Measurements from ENCODE around the gene PRPF19.

The PRPF19 gene

GRCh38 chr11:60874421-60875365 lies 31.7 kb downstream of the PRPF19 start:
- no peak for DNase-seq (ENCODE audit: low read depth in 2 of 2)

GRCh38 chr11:60873533-60873932 lies 32.9 kb downstream of the PRPF19 start:
- no peak for DNase-seq (ENCODE audit: low read depth in 2 of 2)

DNA sequence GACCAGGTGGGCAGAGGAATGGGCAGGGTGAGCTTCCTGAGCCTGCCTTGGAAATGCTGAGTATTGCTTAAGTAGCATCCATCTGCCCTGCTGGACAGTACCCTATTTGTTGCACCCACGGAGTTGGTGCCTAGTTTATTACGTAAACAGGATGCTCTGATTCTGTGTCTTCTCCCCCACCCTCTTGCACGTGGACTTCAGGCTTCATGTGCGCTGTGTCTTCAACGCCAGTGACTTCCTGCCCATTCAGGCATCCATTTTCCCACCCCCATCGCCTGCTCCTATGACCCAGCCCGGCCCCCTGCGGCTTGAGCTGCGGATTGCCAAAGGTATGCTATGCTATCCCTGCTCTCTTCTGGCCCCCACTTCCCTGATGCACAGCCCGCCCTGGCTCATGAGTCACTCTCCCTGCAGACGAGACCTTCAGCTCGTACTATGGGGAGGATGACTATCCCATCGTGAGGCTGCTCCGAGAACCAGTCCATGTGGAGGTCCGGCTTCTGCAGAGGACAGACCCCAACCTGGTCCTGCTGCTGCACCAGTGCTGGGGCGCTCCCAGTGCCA lies 33.3 kb downstream of the PRPF19 start:
- DNase-seq (ENCODE audit: low read depth in 2 of 2) = no peak

GRCh38 chr11:60872124-60872960 lies 34.0 kb downstream of the PRPF19 start:
- DNase-seq (ENCODE audit: low read depth in 2 of 2) = no peak

- DNase-seq (ENCODE audit: low read depth in 2 of 2) = no peak
Measured at GRCh38 chr11:60871378-60872061, 34.9 kb downstream of the PRPF19 start.

- DNase-seq (ENCODE audit: low read depth in 2 of 2) = no peak
Measured at GRCh38 chr11:60870733-60871377, 35.5 kb downstream of the PRPF19 start.

DNA sequence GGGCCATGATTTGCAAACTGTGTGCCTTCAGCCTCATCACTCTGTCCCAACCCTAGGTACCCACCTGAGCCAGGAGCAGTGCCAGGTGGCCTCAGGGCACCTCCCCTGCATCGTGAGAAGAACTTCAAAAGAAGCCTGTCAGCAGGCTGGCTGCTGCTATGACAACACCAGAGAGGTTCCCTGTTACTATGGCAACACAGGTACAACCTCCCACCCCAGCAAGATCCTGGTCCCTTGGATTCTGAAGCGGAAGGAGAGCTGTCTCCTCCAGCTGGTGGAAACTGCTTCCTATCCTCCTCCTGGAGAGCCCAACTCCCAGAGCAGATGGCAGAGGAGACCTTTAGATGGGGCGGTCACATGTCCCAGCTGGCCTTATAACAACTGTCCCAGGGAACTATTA lies 36.1 kb downstream of the PRPF19 start:
- no peak for DNase-seq (ENCODE audit: low read depth in 2 of 2)

GRCh38 chr11:60869451-60869825 lies 36.9 kb downstream of the PRPF19 start:
- DNase-seq (ENCODE audit: low read depth in 2 of 2) = no peak

GRCh38 chr11:60868682-60869450 lies 37.5 kb downstream of the PRPF19 start:
- DNase-seq (ENCODE audit: low read depth in 2 of 2) = no peak

GRCh38 chr11:60867871-60868681 lies 38.3 kb downstream of the PRPF19 start:
- DNase-seq (ENCODE audit: low read depth in 2 of 2) = no peak

GRCh38 chr11:60866911-60867870 lies 39.2 kb downstream of the PRPF19 start, which contains the start of gene ZP1:
Gene ZP1, plus strand, starts transcription at chr11:60867542. Its CDS starts 20 bp downstream, at chr11:60867562.
- no peak for DNase-seq (ENCODE audit: low read depth in 2 of 2)

- DNase-seq (ENCODE audit: low read depth in 2 of 2) = no peak
Measured at GRCh38 chr11:60864856-60865513, 41.4 kb downstream of the PRPF19 start.

- no peak for DNase-seq (ENCODE audit: low read depth in 2 of 2)
Measured at GRCh38 chr11:60863550-60864521, 42.5 kb downstream of the PRPF19 start.

- no peak for DNase-seq (ENCODE audit: low read depth in 2 of 2)
Measured at GRCh38 chr11:60862171-60862570, 44.2 kb downstream of the PRPF19 start.

- no peak for DNase-seq (ENCODE audit: low read depth in 2 of 2)
Measured at GRCh38 chr11:60860943-60861342, 45.4 kb downstream of the PRPF19 start.

- no peak for DNase-seq (ENCODE audit: low read depth in 2 of 2)
Measured at GRCh38 chr11:60859616-60860250, 46.7 kb downstream of the PRPF19 start.

Measured in activated CD8-positive, alpha-beta memory T cell treated with anti-CD3 and anti-CD28 coated beads for 4 hours (primary cell).